Mucosa of stomach (tissue), 1 donor: Measurements from ENCODE around the gene XYLB.
"Not testable (repeated sequence)": the region's sequence is repeated elsewhere in the genome, so short reads cannot be mapped to it uniquely, and the experiment has no call there.

Experiments used
- H3K27me3 ChIP-seq: one replicate; pipeline ENCODE4 v1.7.0; 2013; ENCODE audit warnings: mild to moderate bottlenecking, low read length; ENCODE audit not compliant: control insufficient read depth, insufficient read depth
- H3K36me3 ChIP-seq: one replicate; pipeline ENCODE4 v1.7.0; 2013; ENCODE audit warnings: low read length; ENCODE audit not compliant: control insufficient read depth, insufficient read depth
- H3K4me1 ChIP-seq: one replicate; pipeline ENCODE4 v1.7.0; 2013; ENCODE audit warnings: mild to moderate bottlenecking, low read length; ENCODE audit not compliant: control insufficient read depth, insufficient read depth
- H3K4me3 ChIP-seq: one replicate; pipeline ENCODE4 v1.7.0; 2013; ENCODE audit warnings: low read length
- H3K9ac ChIP-seq: one replicate; pipeline ENCODE4 v1.7.0; 2013; ENCODE audit warnings: mild to moderate bottlenecking, low read length, moderate library complexity
- H3K9me3 ChIP-seq: one replicate; pipeline ENCODE4 v1.7.0; 2013; ENCODE audit warnings: mild to moderate bottlenecking, low read length, moderate library complexity; ENCODE audit not compliant: control insufficient read depth
- donor health status: Pancreatic carcinoma.

Gene XYLB

GRCh38 chr3:38346587-38347410 is at the start of gene XYLB:
XYLB (plus strand) TSS chr3:38346785; CDS start chr3:38346869, 84 bp downstream.
- Histone ChIP-seq H3K9ac (peak within 1 kb of the TSS; percentile 74), H3K4me3 (peak within 1 kb of the TSS; percentile 27)

GRCh38 chr3:38297053-38297452 is 49.5 kb upstream of the XYLB start:
- H3K4me3 ChIP-seq, H3K36me3 ChIP-seq, H3K4me1 ChIP-seq, H3K9ac ChIP-seq, H3K9me3 ChIP-seq, H3K27me3 ChIP-seq: not testable (repeated sequence)

More at GRCh38 chr3:38346587-38347410, at the start of gene XYLB:
- Histone ChIP-seq H3K27me3 (no peaks in the 10 kb centered on the region), H3K9me3 (no peaks in the 10 kb centered on the region), H3K36me3 (no peaks in the 10 kb centered on the region), H3K4me1 (peaks cover 8% of the 10 kb centered on the region)

GRCh38 chr3:38297537-38297936 is 49.0 kb upstream of the XYLB start:
- no peaks in the 10 kb centered on the region for H3K4me1 ChIP-seq
- H3K27me3 ChIP-seq: no peaks in the 10 kb centered on the region
- no peak overlapping the region for H3K4me3 ChIP-seq
- no peak overlapping the region for H3K9ac ChIP-seq
- H3K9me3 ChIP-seq: no peaks in the 10 kb centered on the region
- H3K36me3 ChIP-seq: no peaks in the 10 kb centered on the region

- H3K36me3 ChIP-seq: no peaks in the 10 kb centered on the region
- H3K4me1 ChIP-seq: no peaks in the 10 kb centered on the region
- H3K27me3 ChIP-seq: no peaks in the 10 kb centered on the region
- H3K4me3 ChIP-seq: no peak overlapping the region
- H3K9ac ChIP-seq: no peak overlapping the region
- H3K9me3 ChIP-seq: no peaks in the 10 kb centered on the region
Measured at GRCh38 chr3:38297947-38298711, 48.5 kb upstream of the XYLB start.

- H3K4me1 ChIP-seq: no peaks in the 10 kb centered on the region
- H3K9me3 ChIP-seq: no peaks in the 10 kb centered on the region
Measured at GRCh38 chr3:38306941-38307340, 39.6 kb upstream of the XYLB start.

GRCh38 chr3:38307599-38307998 is 39.0 kb upstream of the XYLB start:
- no peaks in the 10 kb centered on the region for H3K27me3 ChIP-seq
- no peaks in the 10 kb centered on the region for H3K4me1 ChIP-seq
- no peak overlapping the region for H3K9ac ChIP-seq
- H3K9me3 ChIP-seq: no peaks in the 10 kb centered on the region
- H3K4me3 ChIP-seq: no peak overlapping the region
- no peaks in the 10 kb centered on the region for H3K36me3 ChIP-seq

More at GRCh38 chr3:38306941-38307340, 39.6 kb upstream of the XYLB start:
- Histone ChIP-seq H3K9ac (no peak overlapping the region), H3K36me3 (no peaks in the 10 kb centered on the region), H3K4me3 (no peak overlapping the region), H3K27me3 (no peaks in the 10 kb centered on the region)

- no peaks in the 10 kb centered on the region for H3K9me3 ChIP-seq
- H3K4me1 ChIP-seq: no peaks in the 10 kb centered on the region
- no peak overlapping the region for H3K9ac ChIP-seq
- no peak overlapping the region for H3K4me3 ChIP-seq
- H3K36me3 ChIP-seq: no peaks in the 10 kb centered on the region
- H3K27me3 ChIP-seq: no peaks in the 10 kb centered on the region
Measured at GRCh38 chr3:38308456-38308855, 38.1 kb upstream of the XYLB start.

GRCh38 chr3:38311476-38311875 is 35.1 kb upstream of the XYLB start:
- H3K36me3 ChIP-seq: no peaks in the 10 kb centered on the region
- peaks cover 4% of the 10 kb centered on the region for H3K27me3 ChIP-seq
- H3K4me3 ChIP-seq: no peak overlapping the region
- no peaks in the 10 kb centered on the region for H3K9me3 ChIP-seq
- peaks cover 2% of the 10 kb centered on the region for H3K4me1 ChIP-seq
- H3K9ac ChIP-seq: no peak overlapping the region

GRCh38 chr3:38311941-38312340 is 34.6 kb upstream of the XYLB start:
- peaks cover 7% of the 10 kb centered on the region for H3K4me1 ChIP-seq
- no peak overlapping the region for H3K4me3 ChIP-seq

GRCh38 chr3:38312356-38312755 is 34.2 kb upstream of the XYLB start:
- H3K4me3 ChIP-seq: no peak overlapping the region
- no peaks in the 10 kb centered on the region for H3K36me3 ChIP-seq
- no peaks in the 10 kb centered on the region for H3K9me3 ChIP-seq
- no peak overlapping the region for H3K9ac ChIP-seq
- H3K27me3 ChIP-seq: peaks cover 4% of the 10 kb centered on the region
- peaks cover 9% of the 10 kb centered on the region for H3K4me1 ChIP-seq

More at GRCh38 chr3:38311941-38312340, 34.6 kb upstream of the XYLB start:
- Histone ChIP-seq H3K9ac (no peak overlapping the region), H3K9me3 (no peaks in the 10 kb centered on the region), H3K36me3 (no peaks in the 10 kb centered on the region), H3K27me3 (peaks cover 4% of the 10 kb centered on the region)

- Histone ChIP-seq H3K9ac (no peak overlapping the region), H3K9me3 (no peaks in the 10 kb centered on the region), H3K27me3 (peaks cover 4% of the 10 kb centered on the region), H3K4me1 (peaks cover 9% of the 10 kb centered on the region), H3K4me3 (no peak overlapping the region), H3K36me3 (no peaks in the 10 kb centered on the region)
Measured at GRCh38 chr3:38313263-38313662, 33.3 kb upstream of the XYLB start.

- H3K9me3 ChIP-seq: no peaks in the 10 kb centered on the region
- no peak overlapping the region for H3K9ac ChIP-seq
- peaks cover 9% of the 10 kb centered on the region for H3K4me1 ChIP-seq
- H3K27me3 ChIP-seq: peaks cover 4% of the 10 kb centered on the region
- no peak overlapping the region for H3K4me3 ChIP-seq
- no peaks in the 10 kb centered on the region for H3K36me3 ChIP-seq
Measured at GRCh38 chr3:38313695-38314094, 32.9 kb upstream of the XYLB start.
